ENCODE measurements around the gene HSD3B1. TPM values are rescaled to one million over a fixed set of nuclear protein-coding genes. Genes with fewer than 3 reads are reported as not detected.
"Not testable (repeated sequence)": the region's sequence is repeated elsewhere in the genome, so short reads cannot be mapped to it uniquely, and the experiment has no call there.

The HSD3B1 gene
- polyA plus RNA-seq, 1 donor = 0.78 TPM

DNA sequence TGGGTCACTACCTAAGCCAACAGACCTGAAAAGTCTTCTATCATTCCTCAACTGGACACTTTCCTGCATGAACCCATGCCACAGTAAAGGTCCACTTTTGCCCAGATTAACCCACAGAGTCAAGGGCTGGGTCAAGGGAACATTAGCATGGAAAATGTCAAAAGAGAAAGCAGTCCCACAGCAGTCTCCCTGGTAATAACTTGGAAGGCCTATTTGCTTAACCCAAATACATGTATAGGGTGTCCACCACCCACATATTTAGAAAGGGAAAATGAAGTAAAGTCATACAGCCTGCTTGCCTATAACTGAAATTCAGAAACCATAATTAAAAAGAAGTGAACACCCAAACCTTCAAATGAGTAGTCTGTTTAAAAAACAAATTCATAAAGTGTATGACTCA, 16.1 kb upstream of the HSD3B1 start:
- DNase-seq = no peak

DNA sequence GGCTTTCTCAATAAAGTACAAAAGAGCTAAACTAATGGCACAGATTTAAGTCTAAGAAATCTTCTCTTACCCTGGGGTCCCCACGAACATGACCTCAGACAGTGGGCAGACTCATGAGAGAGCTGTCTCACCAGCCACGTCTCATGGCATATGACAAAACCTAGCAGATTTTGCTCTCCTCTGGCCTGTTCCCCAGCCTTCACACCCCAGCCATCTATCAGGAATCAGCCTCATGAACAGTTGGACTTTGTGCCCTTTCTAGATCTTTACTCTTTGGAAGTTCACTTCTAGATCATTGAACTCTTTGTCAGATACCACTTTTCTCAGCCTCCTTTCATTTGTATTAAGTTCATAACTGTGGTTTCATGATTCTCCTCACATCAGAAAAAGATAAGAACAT, 14.2 kb upstream of the HSD3B1 start:
- DNase-seq = no peak

DNA sequence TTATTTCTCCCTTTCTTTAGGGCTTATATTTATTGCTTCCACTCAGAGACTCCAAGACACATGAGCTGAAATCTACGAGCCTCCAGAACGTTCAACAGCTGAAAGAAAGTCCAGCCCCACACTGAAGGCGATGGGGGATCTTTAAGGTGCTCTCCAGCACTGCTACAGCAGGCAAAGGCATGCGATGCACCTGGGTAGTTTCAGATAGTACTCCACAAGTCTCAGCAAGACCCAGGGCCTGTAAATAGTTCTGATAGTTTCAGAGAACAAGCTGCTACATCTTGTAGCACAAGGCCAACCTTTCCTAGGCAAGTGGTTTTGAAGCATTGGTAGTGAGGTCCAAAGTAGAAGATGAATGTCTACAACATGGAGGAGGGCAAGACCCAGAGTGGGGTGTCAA, 2.2 kb upstream of the HSD3B1 start:
- no peak for DNase-seq

DNA sequence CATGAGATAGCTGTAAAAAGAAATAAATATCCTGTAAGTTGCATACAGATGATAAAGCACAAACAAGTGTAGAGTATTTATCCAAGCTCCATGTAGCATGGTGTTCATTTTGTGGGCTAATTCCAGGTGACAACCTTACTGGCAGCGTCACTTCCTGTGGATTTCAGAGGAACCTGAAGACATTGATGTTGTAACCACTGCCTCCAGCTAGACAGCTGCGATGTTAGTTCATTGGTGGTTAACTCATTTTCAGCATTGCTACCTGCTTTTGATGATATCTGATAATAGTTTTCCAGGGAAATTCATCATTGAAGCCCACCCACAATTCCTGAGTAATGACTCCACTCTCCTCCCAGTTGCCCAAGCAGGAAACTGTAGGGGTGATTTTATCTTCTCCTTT, 3.0 kb downstream of the HSD3B1 start:
- DNase-seq = no peak

- DNase-seq = no peak
These were observed 8.2 kb downstream of the HSD3B1 start for GRCh38 chr1:119515221-119515620.

DNA sequence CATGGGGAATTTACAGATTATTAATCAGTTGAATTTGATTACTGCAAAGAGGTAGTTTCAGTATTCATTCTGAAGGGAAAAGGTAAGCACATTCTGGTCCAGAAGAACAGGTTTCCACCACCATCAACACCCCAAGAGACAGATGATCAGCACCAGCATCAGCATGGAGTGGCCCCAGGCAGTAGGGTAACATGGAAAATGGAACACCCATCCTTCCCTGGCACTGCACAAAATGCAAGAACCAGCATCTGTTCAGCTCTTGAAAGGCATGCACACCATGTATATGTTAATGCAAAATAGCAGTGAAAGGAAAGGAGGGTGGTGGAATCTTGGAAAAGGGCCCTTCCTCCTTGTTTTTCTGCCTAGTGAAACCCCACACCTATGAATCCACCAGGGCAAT, 9.2 kb downstream of the HSD3B1 start:
- no peak for DNase-seq

- no peak for DNase-seq
These were observed 9.7 kb downstream of the HSD3B1 start for GRCh38 chr1:119516680-119517079.

GRCh38 chr1:119517667-119518066, 10.7 kb downstream of the HSD3B1 start:
- DNase-seq = not testable (repeated sequence)

- no peak for DNase-seq
These were observed 24.8 kb downstream of the HSD3B1 start for GRCh38 chr1:119531606-119532323.

DNA sequence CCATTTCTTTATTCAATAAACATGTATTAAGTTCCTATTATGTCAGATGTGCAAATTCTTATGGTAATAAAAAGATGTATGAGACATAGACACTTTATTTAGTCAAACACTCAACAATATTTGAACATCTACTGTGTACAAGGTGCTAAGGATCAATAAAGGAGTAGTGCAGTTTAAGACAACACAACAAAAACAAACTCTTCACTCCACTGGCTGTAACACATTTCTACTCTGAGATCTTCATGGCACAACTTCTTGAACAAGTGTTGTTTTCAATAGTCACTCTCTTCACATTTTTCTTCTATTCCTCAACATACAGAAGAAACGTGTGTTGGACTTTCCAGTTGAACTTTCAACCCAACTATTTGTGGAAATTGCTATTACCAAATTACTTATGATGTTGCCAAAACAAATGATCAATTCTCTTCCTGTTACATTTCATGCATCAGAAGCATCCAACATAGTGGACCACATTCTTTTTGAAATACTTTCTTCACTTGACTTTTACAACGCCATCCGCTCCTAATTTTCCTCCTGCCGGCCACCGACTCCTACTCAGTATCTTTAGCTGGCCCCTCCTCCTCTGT, 25.4 kb downstream of the HSD3B1 start:
- no peak for DNase-seq

GRCh38 chr1:119535381-119535780, 28.4 kb downstream of the HSD3B1 start:
- DNase-seq = no peak

DNA sequence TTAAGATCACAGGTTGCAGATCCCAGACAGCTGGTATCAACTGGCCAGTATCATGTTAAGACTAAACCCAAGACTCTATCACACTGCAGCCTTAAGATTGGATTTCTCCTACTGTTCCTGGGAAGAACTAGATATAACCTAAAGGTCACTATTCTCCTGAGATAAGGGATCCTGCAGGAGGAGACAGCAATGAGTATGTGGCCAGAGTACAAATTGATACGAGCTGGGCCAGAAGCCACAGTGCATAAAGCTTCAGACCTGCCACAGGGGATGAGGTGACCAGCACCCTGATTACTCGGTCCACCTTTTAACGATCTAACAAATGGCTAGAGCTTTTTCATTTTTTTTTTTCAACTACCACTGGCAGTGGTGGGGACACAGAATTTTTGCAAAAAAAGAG, 31.0 kb downstream of the HSD3B1 start:
- DNase-seq = no peak

- no peak for DNase-seq
These were observed 32.6 kb downstream of the HSD3B1 start for GRCh38 chr1:119539636-119540035.

DNA sequence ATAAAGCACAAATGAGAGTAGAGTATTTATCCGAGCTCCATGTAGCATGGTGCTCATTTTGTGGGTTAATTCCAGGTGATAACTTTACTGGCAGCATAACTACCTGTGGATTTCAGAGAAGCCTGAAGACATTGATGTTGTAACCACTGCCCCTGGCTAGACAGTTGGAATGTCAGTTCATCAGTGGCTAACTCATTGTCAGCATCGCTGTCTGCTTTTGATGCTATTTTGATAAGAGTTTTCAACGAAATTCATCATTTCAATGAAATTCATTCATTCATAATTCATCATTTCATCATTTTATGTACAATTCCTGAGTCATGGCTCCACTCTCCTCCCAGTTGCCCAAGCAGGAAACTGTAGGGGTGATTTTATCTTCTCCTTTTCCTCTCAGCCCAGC, 34.4 kb downstream of the HSD3B1 start:
- no peak for DNase-seq

DNA sequence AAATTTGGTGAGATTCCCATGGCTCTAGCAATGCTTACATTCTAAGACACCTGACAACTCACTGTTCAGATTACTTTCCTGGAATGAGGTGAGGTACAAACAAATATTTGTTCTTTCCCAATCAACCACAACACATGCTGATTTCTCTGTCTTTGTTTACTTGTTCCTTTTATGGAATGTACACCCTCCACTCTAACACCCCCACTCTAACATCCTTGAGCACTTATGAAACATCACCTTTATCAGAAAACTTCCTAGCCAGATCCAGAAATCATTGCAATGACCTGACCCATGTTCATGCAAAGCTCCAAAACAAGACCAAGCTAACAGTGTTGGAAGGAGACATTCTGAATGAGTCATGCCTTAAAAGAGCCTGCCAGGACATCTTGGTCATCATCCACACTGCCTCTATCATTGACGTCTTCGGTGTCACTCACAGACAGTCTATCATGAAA, 35.5 kb downstream of the HSD3B1 start:
- DNase-seq = no peak

DNA sequence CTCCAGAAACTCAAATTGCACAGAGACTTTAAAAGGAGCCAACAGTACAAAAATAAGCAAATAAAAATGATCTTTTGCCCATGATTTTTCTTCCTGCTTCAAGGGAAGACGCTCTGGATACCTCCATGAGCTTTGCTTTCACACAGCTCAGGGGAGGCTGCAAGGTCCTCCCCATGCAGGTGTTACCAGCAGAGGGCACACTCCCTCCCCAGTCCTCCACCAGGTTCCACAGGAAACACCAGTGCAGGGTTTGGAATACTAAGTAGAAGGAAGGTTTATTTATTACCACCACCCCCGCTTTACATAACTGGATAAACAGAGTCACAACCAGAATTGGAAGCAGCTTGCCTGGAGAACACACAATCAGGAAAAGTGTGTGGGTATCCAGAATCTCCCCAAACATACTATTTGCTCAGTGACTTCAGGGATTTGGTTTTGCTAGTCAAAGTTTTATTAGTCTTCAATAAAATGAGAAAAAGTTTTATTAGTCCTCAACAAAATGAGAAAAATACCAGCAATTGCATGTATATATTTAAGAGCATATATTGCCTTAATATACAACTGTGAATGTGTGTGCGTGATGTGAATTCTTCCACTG, 37.3 kb downstream of the HSD3B1 start:
- DNase-seq = no peak

DNA sequence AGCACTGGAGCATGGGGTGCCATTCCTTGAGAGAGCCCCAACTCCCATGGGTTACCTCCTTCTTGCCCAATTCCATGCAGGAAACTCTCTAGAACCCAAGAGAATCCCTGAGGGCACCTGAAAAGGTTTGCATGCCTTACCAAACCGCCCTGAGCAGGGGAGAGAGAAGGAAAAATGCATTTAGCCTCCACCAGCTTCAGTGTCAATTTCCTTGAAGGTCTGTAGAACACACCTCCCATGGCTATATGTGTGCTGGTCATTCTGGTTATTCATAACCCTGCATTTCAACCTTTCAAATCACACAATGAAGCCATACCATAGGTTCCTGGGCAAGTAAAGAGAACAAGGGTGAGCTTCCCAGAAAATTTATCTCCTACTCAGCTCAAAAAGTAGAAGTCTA, 39.6 kb downstream of the HSD3B1 start:
- DNase-seq = no peak

DNA sequence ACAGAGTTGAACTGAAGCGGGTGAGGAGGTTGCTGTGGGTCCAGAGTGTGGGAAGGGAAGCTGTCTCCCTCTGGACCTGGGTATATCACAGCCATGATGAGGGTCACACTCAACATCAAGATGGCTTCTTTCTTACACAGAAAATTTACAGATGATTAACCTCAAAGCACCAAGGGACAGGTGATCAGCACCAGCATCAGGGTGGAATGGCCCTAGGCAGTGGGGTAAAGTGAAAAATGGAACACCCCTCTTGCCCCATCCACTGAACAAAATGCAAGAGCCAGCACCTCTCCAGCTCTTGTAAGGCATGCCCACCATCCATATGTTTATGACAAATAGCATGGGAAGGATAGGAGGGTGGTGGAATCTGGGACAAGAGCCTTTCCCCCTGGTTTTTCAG, 40.3 kb downstream of the HSD3B1 start:
- DNase-seq = no peak

- no peak for DNase-seq
These were observed 40.8 kb downstream of the HSD3B1 start for GRCh38 chr1:119547805-119548204.

DNA sequence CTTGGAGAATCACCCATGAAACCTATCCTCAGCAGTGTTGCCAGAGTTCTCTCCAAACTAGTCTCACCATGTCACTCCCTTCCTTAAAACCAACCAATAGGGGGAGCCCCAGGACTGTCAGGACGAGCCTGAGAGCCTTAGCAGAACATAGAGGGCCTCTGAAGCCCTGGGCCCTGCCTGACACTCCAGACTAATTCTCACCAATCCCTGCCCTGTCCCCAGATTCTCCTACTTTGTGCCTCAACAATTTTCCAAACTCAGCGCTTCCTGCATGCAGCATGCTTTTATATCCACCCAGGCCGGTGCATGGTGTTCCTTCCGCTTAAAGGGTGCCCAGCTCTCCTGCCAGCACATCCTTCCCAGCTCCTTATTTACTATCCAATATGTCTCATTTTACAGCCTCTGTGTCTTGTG, 42.7 kb downstream of the HSD3B1 start:
- DNase-seq = peak; percentile 77

GRCh38 chr1:119550381-119550780, 43.4 kb downstream of the HSD3B1 start:
- DNase-seq = no peak

DNA sequence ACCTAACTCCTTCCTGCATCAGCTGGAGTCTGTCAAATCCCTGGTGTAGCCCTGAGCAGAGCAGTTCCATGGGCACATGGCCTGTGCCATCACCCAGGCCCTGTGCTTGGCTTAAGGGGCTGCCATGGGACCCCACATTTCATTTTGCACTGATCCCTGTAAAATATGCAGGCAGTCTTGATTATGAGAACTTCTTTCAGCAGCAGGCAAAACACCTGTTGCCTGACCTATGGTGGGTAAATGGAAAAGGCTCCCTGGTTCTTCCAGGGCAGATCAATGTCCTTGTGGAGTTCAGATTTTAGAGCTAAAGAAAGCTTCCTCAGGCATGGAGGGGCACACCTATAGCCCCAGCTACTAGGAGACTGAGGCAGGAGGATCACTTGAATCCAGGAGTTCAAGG, 44.2 kb downstream of the HSD3B1 start:
- DNase-seq = no peak

- not testable (repeated sequence) for DNase-seq
These were observed 45.6 kb downstream of the HSD3B1 start for GRCh38 chr1:119552656-119553055.
